ENCODE measurements around the gene PHC3. TPM values are rescaled to one million over a fixed set of nuclear protein-coding genes. Genes with fewer than 3 reads are reported as not detected.

The PHC3 gene, protein sequence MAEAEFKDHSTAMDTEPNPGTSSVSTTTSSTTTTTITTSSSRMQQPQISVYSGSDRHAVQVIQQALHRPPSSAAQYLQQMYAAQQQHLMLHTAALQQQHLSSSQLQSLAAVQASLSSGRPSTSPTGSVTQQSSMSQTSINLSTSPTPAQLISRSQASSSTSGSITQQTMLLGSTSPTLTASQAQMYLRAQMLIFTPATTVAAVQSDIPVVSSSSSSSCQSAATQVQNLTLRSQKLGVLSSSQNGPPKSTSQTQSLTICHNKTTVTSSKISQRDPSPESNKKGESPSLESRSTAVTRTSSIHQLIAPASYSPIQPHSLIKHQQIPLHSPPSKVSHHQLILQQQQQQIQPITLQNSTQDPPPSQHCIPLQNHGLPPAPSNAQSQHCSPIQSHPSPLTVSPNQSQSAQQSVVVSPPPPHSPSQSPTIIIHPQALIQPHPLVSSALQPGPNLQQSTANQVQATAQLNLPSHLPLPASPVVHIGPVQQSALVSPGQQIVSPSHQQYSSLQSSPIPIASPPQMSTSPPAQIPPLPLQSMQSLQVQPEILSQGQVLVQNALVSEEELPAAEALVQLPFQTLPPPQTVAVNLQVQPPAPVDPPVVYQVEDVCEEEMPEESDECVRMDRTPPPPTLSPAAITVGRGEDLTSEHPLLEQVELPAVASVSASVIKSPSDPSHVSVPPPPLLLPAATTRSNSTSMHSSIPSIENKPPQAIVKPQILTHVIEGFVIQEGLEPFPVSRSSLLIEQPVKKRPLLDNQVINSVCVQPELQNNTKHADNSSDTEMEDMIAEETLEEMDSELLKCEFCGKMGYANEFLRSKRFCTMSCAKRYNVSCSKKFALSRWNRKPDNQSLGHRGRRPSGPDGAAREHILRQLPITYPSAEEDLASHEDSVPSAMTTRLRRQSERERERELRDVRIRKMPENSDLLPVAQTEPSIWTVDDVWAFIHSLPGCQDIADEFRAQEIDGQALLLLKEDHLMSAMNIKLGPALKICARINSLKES
- 7.8 and 10.3 TPM in 2 replicates for total RNA-seq (2014; rRNA removed; shearing (Covaris generic))

DNA sequence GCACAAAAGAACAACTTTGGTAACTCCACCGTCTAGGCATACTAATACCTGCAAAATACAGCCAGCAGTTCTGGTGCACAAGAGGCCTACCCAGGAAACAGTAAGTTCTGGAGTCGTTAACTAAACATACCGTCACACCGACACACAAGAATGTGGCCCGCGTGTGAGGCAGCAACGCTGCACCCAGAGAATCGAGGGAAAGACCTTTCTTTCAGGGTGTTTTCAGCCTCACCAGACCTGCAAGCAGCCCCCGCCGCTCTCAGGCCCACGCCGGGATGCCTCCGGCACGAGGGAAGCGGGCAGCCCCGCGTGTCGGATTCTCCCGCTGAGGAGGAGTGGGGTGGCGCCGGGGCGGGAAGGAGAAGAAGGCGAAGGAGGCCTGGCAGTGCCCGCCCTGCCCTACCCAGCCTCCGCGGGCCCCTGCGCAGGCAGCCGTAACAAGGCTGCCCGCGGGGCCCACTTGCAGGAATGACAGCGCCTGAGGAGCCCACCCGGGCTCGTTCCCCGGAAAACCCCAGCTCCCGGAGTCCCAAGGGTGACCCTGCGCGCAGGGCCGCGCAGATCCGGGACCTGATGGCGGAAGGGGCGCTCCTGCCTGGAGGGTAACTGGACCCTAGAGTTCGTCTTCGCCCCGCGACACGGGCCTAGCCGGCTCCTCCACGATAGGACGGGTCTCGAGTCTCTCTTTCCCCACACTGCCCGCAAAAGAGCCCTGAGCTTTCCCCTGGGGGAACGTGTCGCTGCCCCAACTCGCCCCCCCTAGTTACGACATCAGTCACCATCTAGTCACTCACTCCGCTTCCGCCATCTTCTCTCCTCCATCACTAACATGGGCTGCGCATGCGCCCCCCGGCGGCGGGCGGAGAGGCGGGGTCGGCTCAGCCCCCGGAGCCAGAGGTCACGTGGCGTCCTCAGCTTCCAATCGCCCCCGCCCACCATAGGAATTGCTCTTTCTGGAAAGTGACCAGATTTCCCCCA, at the start of gene PHC3:
PHC3 (minus strand) TSS at position 826 of the 978 bp plus-strand sequence; CDS start at position 808, 18 bp downstream.

DNA sequence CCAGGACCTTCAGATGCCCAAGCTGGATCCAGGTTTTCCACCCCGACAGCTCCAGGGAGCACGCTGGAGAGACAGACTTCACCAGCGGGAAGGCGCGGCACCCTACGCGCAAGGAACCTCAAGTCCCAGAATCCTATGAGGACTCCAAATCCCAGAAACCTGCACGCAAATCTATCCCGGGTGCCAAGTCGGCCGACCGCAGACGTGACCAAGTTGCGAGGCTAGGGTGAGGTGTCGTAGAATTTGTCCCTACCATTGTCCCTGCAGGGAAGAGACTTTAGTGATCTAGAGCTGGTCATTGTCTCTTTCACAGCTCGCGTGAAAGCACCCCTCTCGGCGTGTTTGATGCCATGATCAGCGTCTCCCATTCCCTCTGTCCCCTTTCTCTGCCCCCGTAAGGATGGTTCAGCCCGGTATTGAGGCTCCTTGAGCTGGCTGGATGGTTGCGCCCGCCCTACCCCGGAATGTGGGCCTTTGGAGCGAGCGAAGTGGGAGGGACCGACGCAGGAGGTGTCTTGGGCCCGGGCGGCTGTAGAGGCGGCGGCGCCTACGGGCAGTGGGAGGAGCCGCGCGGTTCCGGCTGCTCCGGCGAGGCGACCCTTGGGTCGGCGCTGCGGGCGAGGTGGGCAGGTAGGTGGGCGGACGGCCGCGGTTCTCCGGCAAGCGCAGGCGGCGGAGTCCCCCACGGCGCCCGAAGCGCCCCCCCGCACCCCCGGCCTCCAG, 40.6 kb upstream of the PHC3 start, which contains the start of gene PRKCI:
PRKCI (plus strand) TSS at position 501 of the 723 bp plus-strand sequence. CDS start 246 bp downstream, outside the sequence.

Small RNA genes lying within 50 kb of the gene (small RNA-seq; reads per million reads assigned to genes)
- gene RNU4-38P (not detected), gene RNU6-315P (not detected)

Other genes with a start within 250 kb of the PHC3 start
- 28.6 and 30.9 TPM in 2 replicates for gene SEC62, start 214.9 kb downstream of the PHC3 start, total RNA-seq (2014; rRNA removed; shearing (Covaris generic))
- 0.57 and 1.9 TPM in 2 replicates for gene GPR160, start 143.7 kb downstream of the PHC3 start, total RNA-seq (2014; rRNA removed; shearing (Covaris generic))
- gene PRKCI, start 40.7 kb upstream of the PHC3 start, total RNA-seq (2014; rRNA removed; shearing (Covaris generic)), result 21.0 and 23.7 TPM in 2 replicates
- gene SKIL, start 176.0 kb upstream of the PHC3 start, total RNA-seq (2014; rRNA removed; shearing (Covaris generic)), result 36.9 and 44.5 TPM in 2 replicates
- gene CLDN11, start 237.1 kb upstream of the PHC3 start, total RNA-seq (2014; rRNA removed; shearing (Covaris generic)), result 0.19 TPM in 1 of 2 replicates, not detected in the other